ENCODE results near the gene ARHGAP5.
A peak's percentile ranks its signal among the peaks of the same experiment; 100 is the strongest.

ARHGAP5 gene

GRCh38 chr14:32166924-32167323, 89.8 kb downstream of the ARHGAP5 start:
- FAIRE-seq (no peak), DNase-seq (ENCODE audit: insufficient read length, low spot score) (no peak)

- no peak for DNase-seq (ENCODE audit: insufficient read length, low spot score)
- FAIRE-seq = no peak
These were observed 90.8 kb downstream of the ARHGAP5 start for GRCh38 chr14:32167907-32168306.

- FAIRE-seq (no peak), DNase-seq (ENCODE audit: insufficient read length, low spot score) (no peak)
These were observed 92.1 kb downstream of the ARHGAP5 start for GRCh38 chr14:32169191-32169590.

- FAIRE-seq (no peak), DNase-seq (ENCODE audit: insufficient read length, low spot score) (no peak)
These were observed 94.4 kb downstream of the ARHGAP5 start for GRCh38 chr14:32171469-32171868.

GRCh38 chr14:32183151-32184058, 106.3 kb downstream of the ARHGAP5 start:
- no peak for FAIRE-seq
- DNase-seq (ENCODE audit: insufficient read length, low spot score) = no peak

- no peak for DNase-seq (ENCODE audit: insufficient read length, low spot score)
- FAIRE-seq = no peak
These were observed 108.0 kb downstream of the ARHGAP5 start for GRCh38 chr14:32185097-32185496.

GRCh38 chr14:32186248-32186647, 109.1 kb downstream of the ARHGAP5 start:
- no peak for DNase-seq (ENCODE audit: insufficient read length, low spot score)
- FAIRE-seq = no peak

GRCh38 chr14:32189811-32190210, 112.7 kb downstream of the ARHGAP5 start:
- DNase-seq (ENCODE audit: insufficient read length, low spot score) (no peak), FAIRE-seq (no peak)

- FAIRE-seq = no peak
- no peak for DNase-seq (ENCODE audit: insufficient read length, low spot score)
These were observed 113.6 kb downstream of the ARHGAP5 start for GRCh38 chr14:32190673-32191072.

GRCh38 chr14:32192712-32193373, 115.7 kb downstream of the ARHGAP5 start:
- peak; percentile 28 for FAIRE-seq
- no peak for DNase-seq (ENCODE audit: insufficient read length, low spot score)

- no peak for FAIRE-seq
These were observed 116.4 kb downstream of the ARHGAP5 start for GRCh38 chr14:32193532-32193931.

GRCh38 chr14:32195636-32196035, 118.5 kb downstream of the ARHGAP5 start:
- DNase-seq (ENCODE audit: insufficient read length, low spot score) = no peak
- no peak for FAIRE-seq

More at GRCh38 chr14:32193532-32193931, 116.4 kb downstream of the ARHGAP5 start:
- DNase-seq (ENCODE audit: insufficient read length, low spot score) = no peak

GRCh38 chr14:32197919-32198318, 120.8 kb downstream of the ARHGAP5 start:
- DNase-seq (ENCODE audit: insufficient read length, low spot score) (no peak), FAIRE-seq (peak; percentile 87)

- FAIRE-seq (no peak), DNase-seq (ENCODE audit: insufficient read length, low spot score) (no peak)
These were observed 123.5 kb downstream of the ARHGAP5 start for GRCh38 chr14:32200368-32201192.

GRCh38 chr14:32201193-32201815, 124.2 kb downstream of the ARHGAP5 start:
- peak; percentile 14 for FAIRE-seq
- DNase-seq (ENCODE audit: insufficient read length, low spot score) = no peak

- no peak for DNase-seq (ENCODE audit: insufficient read length, low spot score)
- FAIRE-seq = no peak
These were observed 124.8 kb downstream of the ARHGAP5 start, which contains the start of gene RNU6-7 for GRCh38 chr14:32201816-32202490. Gene RNU6-7, plus strand, starts transcription at chr14:32202045.

GRCh38 chr14:32202491-32202997, 125.4 kb downstream of the ARHGAP5 start:
- FAIRE-seq (no peak), DNase-seq (ENCODE audit: insufficient read length, low spot score) (no peak)

- DNase-seq (ENCODE audit: insufficient read length, low spot score) (no peak), FAIRE-seq (peak; percentile 93)
These were observed 126.1 kb downstream of the ARHGAP5 start, which contains the start of gene RNU6-8 for GRCh38 chr14:32202998-32203882. Gene RNU6-8, minus strand, starts transcription at chr14:32203269.

GRCh38 chr14:32203928-32204357, 126.8 kb downstream of the ARHGAP5 start:
- DNase-seq (ENCODE audit: insufficient read length, low spot score) = no peak

More at GRCh38 chr14:32203928-32204357, 126.8 kb downstream of the ARHGAP5 start:
- FAIRE-seq = no peak
